DMS53 treated with DMSO at 0.1 percent for 48 hours (cell line): ENCODE data around the gene ABCC10.
"Not testable (repeated sequence)": the region's sequence is repeated elsewhere in the genome, so short reads cannot be mapped to it uniquely, and the experiment has no call there.

Source experiments
- DNase-seq: peaks from one replicate; lab custom pipeline; 2025; ENCODE audit not compliant: unreplicated experiment; lab: John Stamatoyannopoulos, UW

ABCC10 gene

GRCh38 chr6:43444582-43444981 lies 17.2 kb downstream of the ABCC10 start:
- DNase-seq = no peak

- DNase-seq = no peak
These were observed 18.2 kb downstream of the ABCC10 start for GRCh38 chr6:43445576-43445975.

GRCh38 chr6:43447604-43448003 lies 20.3 kb downstream of the ABCC10 start:
- no peak for DNase-seq

GRCh38 chr6:43448916-43449315 lies 21.6 kb downstream of the ABCC10 start:
- no peak for DNase-seq

DNA sequence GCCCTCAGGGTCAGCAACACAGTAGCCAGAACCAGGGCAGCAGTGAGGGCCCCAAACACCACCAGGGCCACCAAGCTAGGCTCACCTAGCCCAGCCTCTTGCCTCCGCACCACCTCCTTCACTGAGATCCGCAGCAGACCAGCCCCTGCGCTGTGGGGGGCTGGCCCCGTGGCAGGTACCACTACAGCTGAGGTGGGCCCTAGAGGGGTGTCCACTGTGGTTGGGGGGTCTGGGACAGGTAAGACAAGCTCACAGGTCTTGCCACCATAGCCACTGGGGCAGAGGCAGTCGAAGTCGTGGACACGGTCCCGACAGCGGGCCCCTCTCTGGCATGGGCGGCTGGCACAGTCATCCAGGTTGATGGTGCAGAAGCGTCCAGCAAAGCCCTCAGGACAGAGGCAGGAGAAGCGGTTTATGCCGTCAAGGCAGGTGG lies 23.4 kb downstream of the ABCC10 start:
- DNase-seq = no peak

GRCh38 chr6:43451348-43451747 lies 24.0 kb downstream of the ABCC10 start:
- no peak for DNase-seq

DNA sequence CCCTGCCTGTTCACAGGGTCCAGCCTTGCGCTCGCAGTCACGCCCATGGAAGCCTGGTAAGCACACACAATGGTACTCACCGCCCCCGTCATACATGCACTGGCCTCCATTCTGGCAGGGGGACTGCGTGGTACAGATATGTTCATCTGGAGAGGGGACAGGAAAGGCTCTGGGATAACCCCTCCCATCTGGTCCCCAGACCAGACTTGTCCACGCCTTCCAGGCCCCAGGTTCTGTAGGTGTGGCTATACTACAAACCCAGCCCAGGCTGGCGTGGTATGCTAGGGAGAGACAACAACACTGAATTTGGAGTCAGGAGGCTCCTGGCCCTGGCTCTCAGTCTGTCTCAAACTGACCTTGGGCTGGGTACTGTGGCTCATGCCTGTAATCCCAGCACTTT lies 24.6 kb downstream of the ABCC10 start:
- no peak for DNase-seq

DNA sequence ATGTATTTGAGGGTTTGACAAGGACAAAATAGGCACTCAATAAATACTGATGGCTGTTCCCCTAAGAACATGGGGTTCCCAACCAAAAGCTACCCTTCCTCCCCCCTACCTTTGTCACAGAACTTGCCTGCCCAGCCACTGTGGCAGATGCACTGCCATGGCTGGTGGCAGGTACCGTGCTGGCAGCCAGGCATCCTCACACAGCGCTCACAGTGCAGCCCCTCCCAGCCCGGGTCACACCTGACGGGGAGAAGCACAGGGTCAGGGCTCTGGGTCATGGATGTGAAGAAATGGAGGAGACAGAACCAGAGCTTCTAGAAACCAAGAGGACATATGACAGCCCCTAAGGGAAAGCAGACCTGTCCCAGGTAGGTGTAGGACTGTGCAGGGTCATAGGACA lies 25.6 kb downstream of the ABCC10 start:
- no peak for DNase-seq

DNA sequence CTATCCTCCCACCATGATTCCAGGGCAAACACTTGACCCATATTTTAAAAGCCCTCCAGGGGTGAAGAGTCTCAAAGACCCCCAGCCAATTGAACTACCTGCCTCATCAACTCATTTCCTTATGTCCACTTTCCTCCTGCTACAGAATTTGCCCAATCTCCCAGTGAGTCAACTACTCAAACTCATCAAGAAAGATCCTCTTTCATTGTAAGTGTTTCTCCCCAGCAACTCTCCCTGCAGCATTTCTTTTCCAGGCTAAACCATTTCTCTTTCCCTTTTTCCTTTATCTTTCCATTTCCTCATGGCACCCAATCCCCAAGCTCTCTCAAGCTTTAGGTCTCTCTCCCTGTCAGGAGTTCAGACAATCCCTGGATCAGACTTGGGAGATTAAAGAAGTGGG lies 26.5 kb downstream of the ABCC10 start:
- no peak for DNase-seq

DNA sequence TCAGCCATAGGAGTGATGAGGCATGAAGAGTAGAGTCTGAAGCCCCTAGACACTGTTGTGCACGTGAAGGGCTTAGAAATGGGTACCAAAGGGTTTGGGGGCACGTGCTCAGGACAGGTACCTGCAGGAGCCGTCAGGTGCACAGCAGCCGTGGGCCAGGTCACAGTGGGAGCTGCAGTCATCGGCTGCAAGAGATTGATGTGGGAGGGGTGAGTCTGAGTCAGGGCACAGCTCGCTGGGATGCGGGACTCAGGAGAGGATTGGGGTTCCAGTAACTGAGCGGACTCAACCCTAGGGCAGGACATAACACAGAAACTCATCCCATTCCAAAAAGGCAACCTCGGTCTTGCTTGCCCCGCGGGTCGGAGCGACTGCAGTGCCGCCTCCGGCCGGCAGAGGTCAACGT lies 27.0 kb downstream of the ABCC10 start:
- DNase-seq = no peak

- DNase-seq = peak; percentile 51
These were observed 27.6 kb downstream of the ABCC10 start for GRCh38 chr6:43454696-43455530.

GRCh38 chr6:43455531-43456428 lies 28.4 kb downstream of the ABCC10 start, which contains the start of gene DLK2:
TSS of gene DLK2 (minus strand) at chr6:43455548. CDS start at chr6:43454825, 723 bp downstream.
- DNase-seq = peak; percentile 39

- DNase-seq = no peak
These were observed 30.3 kb downstream of the ABCC10 start for GRCh38 chr6:43457643-43458042.

DNA sequence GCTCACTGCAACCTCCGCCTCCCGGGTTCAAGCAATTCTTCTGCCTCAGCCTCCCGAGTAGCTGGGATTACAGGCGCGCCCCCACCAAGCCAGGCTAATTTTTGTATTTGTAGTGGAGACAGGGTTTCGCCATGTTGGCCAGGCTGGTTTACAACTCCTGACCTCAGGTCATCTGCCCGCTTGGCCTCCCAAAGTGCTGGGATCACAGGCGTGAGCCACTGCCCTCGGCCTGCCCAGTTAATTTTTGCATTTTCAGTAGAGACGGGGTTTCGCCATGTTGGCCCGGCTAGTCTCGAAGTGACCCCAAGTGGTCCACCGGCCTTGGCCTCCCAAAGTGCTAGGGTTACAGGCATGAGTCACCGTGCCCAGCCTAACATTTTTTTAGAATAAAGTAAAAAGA lies 30.8 kb downstream of the ABCC10 start:
- DNase-seq = not testable (repeated sequence)

GRCh38 chr6:43459535-43459934 lies 32.2 kb downstream of the ABCC10 start:
- DNase-seq = no peak

DNA sequence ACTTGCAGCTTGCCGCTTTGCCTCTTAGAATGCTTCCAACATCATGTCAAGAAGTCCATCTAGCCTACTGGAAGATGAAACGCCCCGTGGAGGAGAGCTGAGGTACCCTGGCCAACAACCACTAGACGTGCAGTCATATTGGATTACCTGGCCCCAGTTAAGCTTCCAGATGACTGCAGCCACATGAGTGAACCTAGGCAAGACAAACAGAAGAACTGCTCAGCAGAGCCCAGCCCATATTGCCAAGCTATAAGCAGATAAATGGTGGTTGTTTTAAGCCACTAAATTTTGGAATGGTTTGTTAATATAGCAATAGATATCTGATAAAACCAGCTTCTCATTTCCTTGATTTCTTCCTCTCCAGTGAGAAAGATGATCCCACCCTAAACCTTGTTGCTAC lies 32.7 kb downstream of the ABCC10 start:
- DNase-seq = no peak

DNA sequence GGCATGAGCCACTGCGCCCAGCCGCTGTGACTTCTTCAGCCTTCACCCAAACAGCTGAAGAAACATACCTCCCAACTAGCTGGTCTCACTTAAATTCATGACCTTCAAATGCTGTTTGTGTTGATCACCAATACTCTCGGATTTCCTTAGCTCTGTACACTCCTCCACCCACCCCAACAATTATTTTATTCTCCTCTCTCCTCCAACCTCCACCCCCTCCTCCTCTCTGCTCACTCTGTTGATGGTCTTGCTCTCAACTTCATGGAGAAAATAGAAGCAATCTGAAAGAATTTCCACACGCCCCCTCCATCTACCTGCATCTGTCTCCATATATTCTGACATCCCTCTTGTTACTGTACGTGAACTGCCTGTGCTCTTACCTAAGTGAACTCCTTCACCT lies 34.6 kb downstream of the ABCC10 start:
- DNase-seq = no peak

- DNase-seq = no peak
These were observed 37.0 kb downstream of the ABCC10 start for GRCh38 chr6:43464337-43464736.

DNA sequence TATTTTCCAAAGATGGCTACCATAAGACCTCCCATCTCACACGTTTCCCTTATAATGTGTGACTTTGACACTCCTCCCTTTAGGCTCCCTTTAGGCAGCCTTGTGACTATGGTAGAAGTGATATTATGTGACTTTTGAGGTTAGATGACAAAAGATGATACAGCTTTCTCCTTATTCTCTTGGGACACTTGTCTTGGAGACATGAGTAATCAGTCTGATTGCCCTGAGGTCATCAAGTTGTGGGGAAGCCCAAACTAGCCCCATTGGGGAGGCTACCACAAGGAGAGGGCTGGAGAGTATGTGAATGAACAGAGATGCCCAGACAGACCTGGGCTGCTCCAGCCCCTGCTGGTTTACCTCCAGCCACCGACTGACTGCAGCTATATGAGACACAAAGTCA lies 38.6 kb downstream of the ABCC10 start:
- DNase-seq = no peak

DNA sequence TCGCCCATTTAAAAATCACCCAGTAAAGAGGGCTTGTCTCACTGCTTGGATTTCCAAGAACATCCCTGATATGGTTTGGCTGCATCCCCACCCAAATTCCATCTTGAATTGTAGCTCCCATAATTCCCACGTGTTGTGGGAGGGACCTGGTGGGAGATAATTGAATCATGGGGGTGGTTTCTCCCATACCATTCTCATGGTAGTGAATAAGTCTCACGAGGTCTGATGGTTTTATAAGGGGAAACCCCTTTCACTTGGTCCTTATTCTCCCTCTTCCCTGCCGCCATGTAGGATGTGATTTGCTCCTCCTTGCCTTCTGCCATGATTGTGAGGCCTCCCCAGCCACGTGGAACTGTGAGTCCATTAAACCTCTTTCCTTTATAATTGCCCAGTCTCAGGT lies 39.9 kb downstream of the ABCC10 start:
- not testable (repeated sequence) for DNase-seq

GRCh38 chr6:43467752-43468151 lies 40.4 kb downstream of the ABCC10 start:
- DNase-seq = no peak

GRCh38 chr6:43468240-43468639 lies 40.9 kb downstream of the ABCC10 start:
- DNase-seq = no peak
